H7 (cell line): Measurements from ENCODE around the gene IMPA2. TPM values are rescaled to one million over a fixed set of nuclear protein-coding genes. Genes with fewer than 3 reads are reported as not detected.

Experiments used
- DNase-seq: peaks from one replicate; pipeline ENCODE4 v3.0.0; 2012
- H3K27me3 ChIP-seq: 2 replicates; pipeline ENCODE4 v1.6.0; 2011; ENCODE audit warnings: mild to moderate bottlenecking, low read length; ENCODE audit not compliant: control insufficient read depth, insufficient read depth
- H3K36me3 ChIP-seq: replicated peaks from 2 replicates; pipeline ENCODE4 v1.5.1; 2011; ENCODE audit warnings: low read length; ENCODE audit not compliant: control insufficient read depth, insufficient read depth
- H3K4me3 ChIP-seq: 2 replicates; pipeline ENCODE4 v1.5.1; 2011; ENCODE audit warnings: low read depth, mild to moderate bottlenecking, control low read depth, low read length, moderate library complexity; ENCODE audit not compliant: insufficient read depth
- total RNA-seq: library from RNA; depleted of rRNA; stranded (reverse); fragments of >200 nt; shearing (Covaris generic); gene quantifications from 2 replicates; pipeline ENCODE4 v1.2.3, GENCODE V29; 2014

The IMPA2 gene
- total RNA-seq, 1 experiment from 2014 or later = 210 TPM

DNA sequence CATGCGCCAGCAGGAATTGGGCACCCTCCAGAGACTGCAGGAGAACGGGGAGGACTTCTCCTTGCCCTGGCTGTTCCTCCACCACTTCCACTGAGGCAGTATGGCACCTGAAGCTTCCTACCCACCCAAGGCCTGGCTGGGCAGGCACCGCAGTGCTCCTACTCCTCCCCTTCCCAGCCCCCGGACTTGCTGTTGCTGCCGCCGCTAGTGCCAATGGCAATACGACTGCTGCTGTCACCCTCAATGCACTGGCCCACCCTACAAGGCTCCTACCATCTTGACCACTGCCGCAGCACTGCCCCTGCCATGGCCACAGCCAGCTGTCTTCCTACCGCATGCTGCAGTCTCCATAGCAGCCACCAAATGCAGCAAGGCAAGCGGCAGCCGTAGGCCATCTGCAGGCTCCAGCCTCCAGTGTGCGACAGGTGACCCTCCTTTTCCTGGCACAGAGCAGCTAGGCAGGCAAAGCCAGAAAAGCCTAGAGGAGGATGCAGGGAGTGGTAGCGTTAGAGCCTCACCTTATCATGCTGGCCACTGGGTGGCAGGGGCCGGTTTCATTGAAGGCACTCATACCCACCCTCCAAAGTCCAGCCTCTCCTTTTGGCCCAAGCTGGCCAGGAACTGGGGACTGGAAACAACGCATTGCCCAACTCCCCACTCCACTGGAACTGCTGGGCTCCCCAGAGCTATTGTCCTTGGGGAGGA is 64.9 kb downstream of the IMPA2 start:
- DNase-seq = no peak
- Histone ChIP-seq H3K36me3 (no peaks in the 10 kb centered on the region), H3K27me3 (no peaks in the 10 kb centered on the region), H3K4me3 (no peak overlapping the region)

DNA sequence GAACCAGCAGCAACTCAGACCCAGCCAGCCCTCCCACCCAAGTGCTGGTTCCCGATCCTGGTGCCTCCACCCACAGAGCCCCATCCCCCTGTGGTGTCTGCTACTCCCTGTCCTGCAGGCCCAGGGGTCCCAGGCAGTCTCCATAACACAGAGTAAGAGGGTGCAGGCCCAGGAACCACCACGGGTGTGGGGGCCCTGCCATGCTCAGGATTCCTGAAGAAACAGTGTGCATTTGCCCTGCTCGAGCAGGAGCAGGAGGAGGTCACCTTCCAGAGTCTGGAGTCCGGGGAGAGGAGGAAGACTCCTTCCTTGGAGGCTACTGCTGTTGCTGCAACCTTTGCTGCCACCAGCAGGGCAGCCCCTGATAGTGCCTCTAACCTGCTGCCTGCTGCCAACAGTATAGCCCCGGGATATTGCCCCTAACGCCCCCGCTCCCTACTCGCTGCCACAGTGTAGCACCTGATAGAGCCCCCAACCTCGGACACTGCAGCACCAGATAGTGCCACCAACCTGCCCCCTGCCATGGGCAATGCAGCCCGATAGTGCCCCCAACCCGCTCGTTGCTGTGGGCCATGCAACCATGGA is 65.5 kb downstream of the IMPA2 start:
- no peaks in the 10 kb centered on the region for H3K36me3 ChIP-seq
- no peak for DNase-seq
- H3K4me3 ChIP-seq = no peak overlapping the region
- H3K27me3 ChIP-seq = no peaks in the 10 kb centered on the region

DNA sequence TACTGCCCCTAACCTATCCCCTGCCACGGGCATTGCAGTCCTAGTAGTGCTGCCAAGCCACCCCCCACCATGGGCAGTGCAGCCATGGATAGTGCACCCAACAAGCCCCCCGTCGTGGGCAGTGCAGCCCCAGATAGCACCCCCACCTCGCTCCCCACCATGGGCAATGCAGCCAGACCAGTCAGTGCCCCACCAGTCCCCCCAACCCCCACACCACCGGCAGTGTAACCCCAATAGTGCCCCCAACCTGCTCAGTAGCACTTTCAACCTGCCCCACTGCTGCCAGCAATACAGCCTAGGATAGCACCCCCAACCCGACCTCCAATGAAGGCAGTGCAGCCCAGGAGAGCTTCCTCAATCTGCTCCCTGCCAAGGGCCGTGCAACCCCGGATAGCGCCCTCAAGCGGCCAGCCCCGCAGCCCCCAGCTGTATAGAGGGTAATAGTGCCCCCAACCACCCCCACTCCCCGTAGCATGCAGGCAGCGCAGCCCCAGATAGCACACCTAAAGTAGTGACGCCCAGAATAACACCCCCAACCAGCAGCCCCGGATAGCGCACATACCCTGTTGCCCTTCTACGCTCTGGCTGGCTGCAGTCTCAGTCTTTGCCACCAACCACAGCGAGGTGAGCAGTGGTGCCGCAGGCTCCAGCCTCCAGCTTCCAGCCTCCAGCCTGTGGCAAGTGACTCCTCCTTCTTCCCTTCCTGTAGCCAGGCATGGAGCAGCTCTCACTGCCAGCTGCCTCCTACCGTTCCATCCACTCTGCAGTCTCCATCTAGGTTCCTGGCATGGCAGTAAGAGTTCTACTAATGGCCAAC is 66.9 kb downstream of the IMPA2 start:
- DNase-seq = peak; percentile 78
- Histone ChIP-seq H3K27me3 (no peaks in the 10 kb centered on the region; the same call in 1 of the 2 replicates), H3K36me3 (no peaks in the 10 kb centered on the region), H3K4me3 (no peak overlapping the region)

DNA sequence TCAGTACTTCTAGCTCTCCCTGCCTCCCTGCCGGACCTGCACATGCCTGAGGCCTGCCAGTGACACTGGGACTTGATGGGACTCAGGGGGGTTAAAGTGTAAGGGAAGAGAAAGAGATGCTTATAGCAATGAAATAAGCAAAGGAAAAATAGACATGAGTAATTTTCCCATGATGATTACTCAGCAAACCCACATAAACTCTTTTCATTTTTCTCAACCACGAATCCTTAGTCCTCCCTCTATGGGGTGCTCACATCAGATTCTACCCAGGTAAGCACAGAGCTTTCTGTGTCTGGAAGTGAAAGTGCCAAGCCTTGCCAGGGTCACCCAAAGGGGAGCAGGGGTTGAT is 67.5 kb downstream of the IMPA2 start:
- H3K36me3 ChIP-seq = no peaks in the 10 kb centered on the region
- H3K4me3 ChIP-seq = no peak overlapping the region
- no peaks in the 10 kb centered on the region; the same call in 1 of the 2 replicates for H3K27me3 ChIP-seq
- no peak for DNase-seq

DNA sequence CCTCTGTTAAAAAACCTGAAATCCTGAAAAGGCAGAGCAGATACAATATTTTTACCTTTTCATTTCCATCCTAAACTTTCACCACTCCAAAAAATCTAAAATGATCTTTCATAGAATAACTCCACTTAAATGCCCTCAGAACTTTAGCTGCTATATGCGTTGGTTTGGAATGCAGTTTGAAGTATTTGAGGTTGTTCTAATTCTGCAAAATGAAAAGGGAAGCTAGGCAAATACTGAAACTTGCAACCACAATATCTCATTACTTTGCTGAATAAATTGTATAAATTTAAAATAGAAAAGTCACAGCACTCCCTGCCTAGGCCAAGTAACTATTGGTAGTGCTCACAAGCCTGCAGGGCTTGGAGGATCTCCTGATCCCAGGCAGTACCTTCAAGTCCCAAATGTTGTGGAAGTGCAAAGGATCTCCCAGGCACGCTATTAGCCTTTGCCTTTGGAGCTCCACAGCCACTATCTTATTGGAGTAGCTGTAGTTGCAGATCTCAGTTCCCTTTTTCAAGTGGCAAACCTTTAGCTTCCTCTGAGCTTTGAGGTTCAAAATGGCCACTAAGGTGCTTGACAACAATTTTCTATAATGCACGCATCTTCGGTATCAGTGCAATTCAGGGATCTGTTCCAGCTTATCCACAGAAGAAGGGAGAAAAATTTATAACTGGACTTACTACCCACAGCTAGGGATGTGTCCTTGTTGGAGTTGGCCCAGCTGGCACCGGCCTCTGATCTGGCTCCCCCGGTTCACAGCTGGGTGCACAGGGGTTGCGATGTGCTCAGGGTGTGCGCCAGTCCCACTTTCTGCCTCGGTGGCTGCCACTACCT is 68.9 kb downstream of the IMPA2 start:
- Histone ChIP-seq H3K27me3 (no peaks in the 10 kb centered on the region; the same call in 1 of the 2 replicates), H3K36me3 (no peaks in the 10 kb centered on the region), H3K4me3 (no peak overlapping the region)
- DNase-seq = no peak

DNA sequence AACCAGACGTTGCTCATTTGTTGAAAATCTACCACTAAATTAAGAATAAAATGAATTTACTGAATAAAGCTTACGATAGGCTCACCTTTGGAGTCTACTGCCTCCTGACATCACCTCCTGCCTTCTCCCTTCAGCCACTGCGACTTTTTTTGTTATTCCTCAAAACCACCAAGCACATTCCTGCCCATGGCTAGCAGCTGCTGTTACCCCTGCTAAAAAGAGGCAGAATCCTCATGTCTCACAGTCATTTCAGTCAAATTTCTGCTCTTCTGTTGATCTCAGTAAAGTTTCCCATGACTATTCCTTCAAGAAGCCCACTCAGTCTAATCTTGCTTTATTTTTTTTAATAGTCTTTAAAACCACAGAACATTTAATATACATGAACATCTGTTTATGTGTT is 71.6 kb downstream of the IMPA2 start:
- Histone ChIP-seq H3K36me3 (no peaks in the 10 kb centered on the region), H3K27me3 (no peaks in the 10 kb centered on the region; the same call in 1 of the 2 replicates), H3K4me3 (no peak overlapping the region)
- no peak for DNase-seq

DNA sequence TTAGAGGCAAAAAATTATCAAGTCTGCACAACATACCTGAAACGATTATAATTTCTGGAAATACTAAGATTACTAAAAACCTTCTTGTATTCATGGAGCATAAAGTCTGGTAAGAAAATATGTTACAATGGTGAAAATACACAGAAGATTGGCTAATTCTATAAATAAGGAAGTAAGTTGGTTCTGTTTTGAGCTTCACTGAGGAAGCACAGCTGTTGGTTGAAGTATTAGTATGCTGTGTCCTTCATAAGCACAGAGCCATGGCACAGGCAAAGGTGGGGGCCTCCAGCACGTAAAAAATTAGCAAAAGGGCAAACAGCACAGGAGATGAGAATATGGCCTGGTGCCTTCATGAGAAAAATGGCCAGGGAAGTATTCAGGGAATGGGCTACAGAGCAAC is 72.0 kb downstream of the IMPA2 start:
- DNase-seq = no peak
- H3K27me3 ChIP-seq = no peaks in the 10 kb centered on the region; the same call in 1 of the 2 replicates
- H3K36me3 ChIP-seq = no peaks in the 10 kb centered on the region
- H3K4me3 ChIP-seq = no peak overlapping the region

DNA sequence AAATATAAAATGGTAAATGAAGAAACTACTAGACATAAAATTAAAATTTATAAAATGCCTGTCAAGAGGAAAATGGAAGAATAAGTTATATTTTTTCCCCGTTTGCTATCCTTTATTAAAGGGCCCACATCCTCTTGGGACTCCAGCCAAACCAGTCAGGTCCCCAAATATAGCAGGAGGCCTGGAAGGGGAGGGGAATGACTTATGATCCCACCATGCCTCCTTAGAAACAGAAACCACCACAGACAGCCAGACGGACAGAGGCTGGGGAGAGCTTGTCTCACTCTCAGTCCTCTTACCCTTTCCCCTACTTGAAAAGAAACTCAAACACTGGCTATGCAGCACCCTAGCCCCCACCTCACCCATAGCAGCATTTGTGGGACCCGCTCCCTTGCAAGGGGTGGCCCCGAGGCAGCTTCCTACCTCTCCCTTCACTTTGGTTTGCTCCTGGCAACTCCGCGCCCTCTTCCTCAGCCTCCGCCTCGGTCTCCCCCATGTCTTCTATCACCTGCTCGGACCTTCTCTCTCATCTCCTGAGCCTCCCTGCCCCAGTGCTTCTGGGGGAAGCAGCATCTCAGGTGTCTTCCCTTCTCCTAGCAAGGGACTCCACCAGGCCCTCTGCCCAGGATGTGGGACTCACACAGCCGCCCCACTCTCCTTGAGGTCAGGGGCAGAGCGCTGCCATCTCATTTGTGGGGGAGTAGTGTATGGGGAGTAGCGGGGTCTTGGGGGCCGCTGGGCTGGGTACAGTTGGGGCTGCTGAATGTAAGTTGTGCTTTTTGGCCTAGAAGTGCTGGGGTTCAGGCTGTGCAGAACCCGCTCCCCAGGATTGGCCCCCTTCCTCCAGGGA is 75.0 kb downstream of the IMPA2 start:
- Histone ChIP-seq H3K4me3 (no peak overlapping the region), H3K36me3 (no peaks in the 10 kb centered on the region), H3K27me3 (no peaks in the 10 kb centered on the region; the same call in 1 of the 2 replicates)
- DNase-seq = no peak

DNA sequence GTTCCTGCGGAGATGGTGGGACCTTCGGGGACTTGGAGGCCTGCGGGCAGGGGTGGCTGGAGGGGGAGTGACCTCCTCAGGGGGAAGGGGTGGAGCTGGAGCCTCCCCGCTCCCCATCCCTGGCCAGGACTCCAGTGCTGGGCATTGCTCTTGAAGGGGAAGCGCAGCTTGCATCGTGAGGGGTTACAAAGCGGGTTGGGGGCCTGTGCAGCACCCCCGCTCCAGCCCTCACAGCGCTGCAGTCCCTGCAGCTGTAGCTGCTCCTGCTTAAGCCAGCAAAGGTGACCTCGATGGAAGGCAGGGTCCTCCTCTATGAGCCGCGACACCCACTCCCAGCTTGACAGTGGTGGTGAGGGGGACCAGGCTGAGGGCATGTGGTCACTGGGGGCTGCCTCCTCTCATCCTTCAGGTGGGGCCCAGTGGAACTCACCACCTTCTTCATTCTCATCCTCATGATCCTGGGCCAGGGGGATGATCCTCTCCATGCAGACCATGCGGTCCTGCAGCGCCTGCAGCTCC is 75.6 kb downstream of the IMPA2 start:
- Histone ChIP-seq H3K27me3 (no peaks in the 10 kb centered on the region; the same call in 1 of the 2 replicates), H3K36me3 (no peaks in the 10 kb centered on the region), H3K4me3 (no peak overlapping the region)
- no peak for DNase-seq

DNA sequence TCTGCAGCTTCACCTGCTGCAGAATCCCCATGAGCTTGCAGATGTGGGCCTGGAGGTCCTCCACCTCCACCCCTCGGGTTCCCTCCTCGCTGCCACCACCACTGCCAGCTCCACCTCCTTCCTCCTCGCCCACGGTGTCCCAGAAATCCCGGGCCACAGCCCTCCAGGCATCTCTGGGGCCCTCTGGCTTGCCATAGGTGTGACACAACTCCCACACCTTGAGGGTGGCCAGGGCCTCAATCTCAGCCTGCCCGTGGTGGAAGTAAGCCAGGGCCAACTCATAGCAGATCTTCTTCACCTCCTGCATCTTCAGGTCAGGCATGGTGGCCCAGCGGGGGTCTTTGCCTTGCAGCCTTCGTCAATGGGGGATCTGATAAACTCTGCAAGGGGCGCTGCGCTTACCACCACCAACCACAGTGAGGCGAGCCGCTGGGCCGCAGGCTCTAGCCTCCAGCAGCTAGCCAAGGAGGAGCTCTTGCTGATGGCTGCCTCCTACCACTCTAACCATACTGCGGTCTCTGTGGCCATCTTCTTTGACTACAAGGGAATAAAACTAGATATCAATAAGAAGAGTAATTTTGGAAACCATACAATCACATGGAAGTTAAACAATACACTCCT is 76.2 kb downstream of the IMPA2 start:
- peak; percentile 70 for DNase-seq
- Histone ChIP-seq H3K27me3 (no peaks in the 10 kb centered on the region), H3K4me3 (no peak overlapping the region), H3K36me3 (no peaks in the 10 kb centered on the region)

DNA sequence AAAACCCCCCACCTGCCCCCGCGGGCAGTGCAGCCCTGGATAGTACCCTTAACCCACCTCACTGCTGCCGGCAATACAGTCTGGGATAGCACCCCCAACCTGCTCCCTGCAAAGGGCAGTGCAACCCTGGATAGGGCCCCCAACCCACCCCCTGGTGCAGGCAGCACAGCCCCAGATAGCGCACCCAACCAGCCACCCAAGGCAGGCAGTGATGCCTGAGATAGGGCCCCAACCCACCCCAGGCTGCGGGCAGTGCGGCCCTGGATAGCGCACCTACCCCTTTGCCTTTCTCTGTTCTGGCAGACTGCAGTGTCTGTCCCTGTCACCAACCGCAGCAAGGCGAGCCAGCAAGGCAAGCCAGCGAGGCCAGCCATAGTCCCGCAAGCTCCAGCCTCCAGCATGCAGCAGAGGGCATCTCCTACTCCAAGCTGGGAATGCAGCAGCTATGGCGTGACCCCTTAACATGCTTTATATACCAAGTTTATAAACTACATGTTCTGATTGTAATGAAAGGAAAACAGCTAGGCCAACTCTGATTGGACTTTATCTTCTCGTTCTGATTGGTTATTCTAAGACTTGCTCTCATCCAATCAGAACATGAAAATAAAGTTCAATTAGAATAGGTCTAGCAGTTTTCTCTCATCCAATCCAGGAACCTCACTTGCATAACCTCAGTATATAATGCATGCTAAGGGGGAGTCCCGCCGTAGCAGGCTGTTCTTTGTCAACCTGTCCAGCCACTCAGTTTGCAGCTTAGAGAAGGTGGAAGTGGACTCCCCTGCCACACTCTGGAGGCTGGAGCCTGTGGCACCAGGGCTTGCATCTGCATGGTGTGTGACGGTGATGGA is 78.3 kb downstream of the IMPA2 start:
- Histone ChIP-seq H3K4me3 (no peak overlapping the region), H3K27me3 (no peaks in the 10 kb centered on the region), H3K36me3 (no peaks in the 10 kb centered on the region)
- no peak for DNase-seq

DNA sequence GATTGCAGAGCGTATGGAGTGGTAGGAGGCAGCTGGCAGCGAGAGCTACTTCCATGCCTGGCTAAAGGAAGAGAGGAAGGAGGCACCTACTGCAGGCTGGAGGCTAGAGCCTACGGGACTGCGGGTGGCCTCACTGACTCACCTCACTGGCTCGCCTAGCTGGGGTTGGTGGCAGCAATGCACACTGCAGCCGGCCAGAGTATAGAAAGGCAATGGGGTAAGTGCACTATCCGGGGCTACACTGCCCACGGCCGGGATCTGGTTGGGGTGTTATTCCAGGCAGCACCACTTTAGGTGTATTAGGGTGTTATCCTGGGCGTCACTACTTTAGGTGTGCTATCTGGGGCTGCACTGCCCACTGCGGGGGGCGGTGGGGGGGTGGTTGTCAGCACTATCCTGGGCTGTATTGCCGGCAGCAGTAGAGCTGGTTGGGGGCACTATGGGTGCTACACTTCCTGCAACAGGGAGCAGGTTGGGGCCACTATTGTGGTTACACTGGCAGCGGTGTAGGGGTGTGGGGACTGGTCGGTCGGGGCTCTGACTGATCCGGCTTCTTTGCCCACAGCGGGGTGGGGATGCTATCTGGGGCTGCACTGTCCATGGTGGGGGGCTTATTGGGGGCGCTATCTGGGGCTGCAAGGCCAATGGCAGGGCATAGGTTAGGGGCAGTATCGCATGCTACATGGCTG is 79.0 kb downstream of the IMPA2 start:
- Histone ChIP-seq H3K4me3 (no peak overlapping the region), H3K36me3 (no peaks in the 10 kb centered on the region), H3K27me3 (no peaks in the 10 kb centered on the region)
- DNase-seq = peak; percentile 52
